Superior temporal gyrus (tissue), 1 donor: ENCODE measurements around the gene ZFP92.
"Not testable (repeated sequence)": the region's sequence is repeated elsewhere in the genome, so short reads cannot be mapped to it uniquely, and the experiment has no call there.

Experiments
- DNase-seq: peaks from one replicate; pipeline ENCODE4 v3.0.0-alpha.2; 2016; ENCODE audit errors: extremely low spot score

The ZFP92 gene

GRCh38 chrX:153411255-153411987 lies at the start of gene ZFP92:
Gene ZFP92 (plus strand): TSS chrX:153411472. CDS start chrX:153418323, 6,851 bp downstream.
- no peak for DNase-seq

- no peak for DNase-seq
Measured at GRCh38 chrX:153361781-153362397, 49.4 kb upstream of the ZFP92 start.

GRCh38 chrX:153365670-153366069 lies 45.6 kb upstream of the ZFP92 start:
- DNase-seq: no peak

- DNase-seq: no peak
Measured at GRCh38 chrX:153366119-153366518, 45.2 kb upstream of the ZFP92 start.

- no peak for DNase-seq
Measured at GRCh38 chrX:153366878-153367538, 44.3 kb upstream of the ZFP92 start.

- no peak for DNase-seq
Measured at GRCh38 chrX:153370293-153371055, 40.8 kb upstream of the ZFP92 start.

- no peak for DNase-seq
Measured at GRCh38 chrX:153371256-153371655, 40.0 kb upstream of the ZFP92 start.

GRCh38 chrX:153372949-153373348 lies 38.3 kb upstream of the ZFP92 start:
- no peak for DNase-seq

GRCh38 chrX:153374426-153374825 lies 36.8 kb upstream of the ZFP92 start:
- DNase-seq: no peak

GRCh38 chrX:153375571-153375970 lies 35.7 kb upstream of the ZFP92 start:
- no peak for DNase-seq

GRCh38 chrX:153377727-153378126 lies 33.5 kb upstream of the ZFP92 start:
- DNase-seq: no peak

- no peak for DNase-seq
Measured at GRCh38 chrX:153378607-153379006, 32.7 kb upstream of the ZFP92 start.

GRCh38 chrX:153379508-153379907 lies 31.8 kb upstream of the ZFP92 start:
- DNase-seq: no peak

- no peak for DNase-seq
Measured at GRCh38 chrX:153379971-153380581, 31.2 kb upstream of the ZFP92 start.

- DNase-seq: no peak
Measured at GRCh38 chrX:153380691-153381090, 30.6 kb upstream of the ZFP92 start.

GRCh38 chrX:153381684-153382532 lies 29.4 kb upstream of the ZFP92 start:
- peak; percentile 21 for DNase-seq

- DNase-seq: no peak
Measured at GRCh38 chrX:153382563-153383482, 28.4 kb upstream of the ZFP92 start.

GRCh38 chrX:153384390-153384789 lies 26.9 kb upstream of the ZFP92 start:
- DNase-seq: no peak

- not testable (repeated sequence) for DNase-seq
Measured at GRCh38 chrX:153384973-153385372, 26.3 kb upstream of the ZFP92 start.

- DNase-seq: no peak
Measured at GRCh38 chrX:153386097-153386496, 25.2 kb upstream of the ZFP92 start.
